CD4-positive, alpha-beta T cell treated with Interleukin-17A for 4 hours (primary cell): ENCODE data around the gene ZNF256.

Experiments used
- DNase-seq: peaks from one replicate; pipeline ENCODE4 v3.0.0-alpha.2; 2020; ENCODE audit warnings: mixed read lengths

Gene ZNF256

DNA sequence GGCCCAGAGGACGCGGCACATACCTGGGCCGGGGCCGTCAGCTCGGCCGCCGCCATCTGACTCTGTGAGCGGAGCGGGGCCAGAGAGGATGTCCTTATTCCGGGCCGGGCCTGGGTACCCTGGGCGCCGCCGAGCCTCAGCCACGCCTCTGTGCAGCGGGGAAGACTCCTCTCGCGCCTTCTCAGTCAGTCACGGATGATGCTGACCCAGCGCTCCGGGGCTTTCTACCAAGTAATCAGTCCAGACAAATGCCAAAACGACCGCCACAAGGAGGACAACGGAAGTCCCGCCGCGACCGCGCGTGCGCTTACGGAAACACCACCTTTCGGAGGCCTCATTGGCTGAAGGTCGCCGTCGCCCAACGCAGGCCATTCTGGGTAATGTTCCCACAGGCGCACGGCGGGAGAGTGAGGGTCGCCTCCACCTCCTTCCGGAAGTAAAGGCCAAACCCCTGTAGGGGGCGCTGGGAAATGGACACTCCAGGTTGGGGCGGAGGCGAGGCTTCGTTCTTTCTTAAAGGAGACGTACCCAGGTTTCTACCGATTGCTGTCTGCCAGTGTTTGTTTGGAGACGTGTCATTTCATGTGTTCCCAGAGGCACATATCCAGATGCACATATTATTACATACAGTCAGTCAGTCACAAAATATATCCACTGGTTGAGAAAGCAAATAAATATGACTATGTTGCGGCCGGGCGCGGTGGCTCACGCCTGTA lies at the start of gene ZNF256:
TSS of gene ZNF256 (minus strand) at position 288 of the 716 bp plus-strand sequence. CDS start at position 56, 232 bp downstream.
- DNase-seq: peak; percentile 90

DNA sequence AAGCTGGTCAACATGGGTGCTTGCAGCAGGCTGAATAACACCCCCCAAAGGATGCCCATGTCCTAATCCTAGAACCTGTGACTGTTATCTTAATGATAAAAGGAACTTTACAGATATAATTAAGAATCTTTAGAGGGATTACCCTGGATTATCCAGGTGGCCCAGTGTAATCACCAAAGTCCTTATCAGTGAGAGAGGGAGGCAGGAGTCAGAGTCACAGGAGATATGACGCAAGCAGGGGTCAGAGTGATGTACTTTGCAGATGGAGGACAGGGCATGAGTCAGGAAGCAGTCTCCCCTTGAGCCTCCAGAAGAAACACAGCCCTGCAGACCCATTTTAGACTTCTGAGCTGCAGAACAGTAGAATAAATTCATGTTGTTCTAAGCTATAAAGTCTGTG lies 45.3 kb upstream of the ZNF256 start:
- no peak for DNase-seq

DNA sequence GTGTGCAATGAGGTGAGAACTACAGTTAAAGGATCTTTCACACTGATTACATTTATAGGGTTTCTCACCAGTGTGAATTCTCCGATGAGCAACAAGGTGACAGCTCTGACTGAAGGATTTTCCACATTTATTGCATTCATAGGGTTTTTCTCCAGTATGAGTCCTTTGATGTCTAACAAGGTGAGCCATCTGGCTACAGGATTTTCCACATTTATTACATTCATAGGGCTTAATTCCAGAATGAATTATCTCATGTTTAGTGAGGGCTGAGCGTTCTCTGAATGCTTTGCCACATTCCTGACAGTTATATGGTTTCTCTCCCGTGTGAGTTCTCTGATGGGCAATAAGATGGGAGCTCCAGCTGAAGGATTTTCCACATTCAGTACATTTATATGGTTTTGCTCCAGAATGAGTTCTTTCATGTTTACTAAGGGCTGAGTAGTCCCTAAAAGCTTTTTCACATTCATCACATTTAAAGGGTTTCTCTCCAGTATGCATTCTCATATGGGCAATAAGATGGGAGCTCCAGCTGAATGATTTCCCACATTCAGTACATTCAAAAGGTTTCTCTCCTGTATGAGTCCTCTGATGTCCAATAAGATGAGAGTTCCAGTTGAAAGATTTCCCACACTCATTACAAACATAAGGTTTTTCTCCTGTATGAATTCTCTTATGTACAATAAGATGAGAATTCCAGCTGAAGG lies 31.2 kb upstream of the ZNF256 start:
- no peak for DNase-seq

DNA sequence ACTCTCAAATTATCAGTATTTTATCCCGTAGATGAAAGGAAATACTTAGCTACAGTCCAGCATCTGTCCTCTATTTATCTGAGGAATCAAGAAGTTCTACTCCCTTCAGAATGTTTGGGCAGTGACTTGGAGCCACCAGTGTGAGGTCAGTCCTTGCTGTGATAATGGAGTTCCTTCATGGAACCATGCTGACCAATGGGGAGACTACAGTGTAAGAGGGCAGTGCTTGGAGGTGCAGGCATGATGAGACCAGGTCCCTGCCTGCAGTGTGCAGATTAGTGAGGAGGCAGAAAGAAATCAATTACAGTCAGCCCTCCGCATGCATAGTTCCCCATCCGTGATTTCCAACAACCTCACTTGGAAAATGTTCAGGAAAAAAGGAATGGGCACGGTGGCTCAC lies 26.9 kb upstream of the ZNF256 start, which contains the start of gene C19orf18:
TSS of gene C19orf18 (minus strand) at position 101 of the 400 bp plus-strand sequence. CDS start 102 bp downstream, outside the sequence.
- DNase-seq: no peak

DNA sequence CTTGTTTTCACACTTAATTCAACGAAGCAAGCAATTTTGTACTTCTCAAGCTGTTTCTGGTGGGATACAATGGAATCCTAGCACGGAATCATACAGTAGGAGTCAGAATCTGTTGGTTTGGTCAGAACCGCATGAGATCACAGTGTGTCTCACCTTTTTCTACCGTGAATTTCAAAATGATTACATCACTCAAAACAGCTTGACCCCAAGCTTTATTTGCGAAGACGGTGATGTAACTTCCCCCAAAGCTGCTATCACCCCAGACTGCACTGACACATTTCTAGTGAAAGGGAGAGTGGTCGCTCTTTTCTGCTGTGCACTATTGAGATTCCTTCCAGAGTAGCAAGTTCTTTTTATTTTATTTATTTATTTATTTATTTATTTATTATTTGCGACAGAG lies 17.3 kb upstream of the ZNF256 start:
- no peak for DNase-seq

DNA sequence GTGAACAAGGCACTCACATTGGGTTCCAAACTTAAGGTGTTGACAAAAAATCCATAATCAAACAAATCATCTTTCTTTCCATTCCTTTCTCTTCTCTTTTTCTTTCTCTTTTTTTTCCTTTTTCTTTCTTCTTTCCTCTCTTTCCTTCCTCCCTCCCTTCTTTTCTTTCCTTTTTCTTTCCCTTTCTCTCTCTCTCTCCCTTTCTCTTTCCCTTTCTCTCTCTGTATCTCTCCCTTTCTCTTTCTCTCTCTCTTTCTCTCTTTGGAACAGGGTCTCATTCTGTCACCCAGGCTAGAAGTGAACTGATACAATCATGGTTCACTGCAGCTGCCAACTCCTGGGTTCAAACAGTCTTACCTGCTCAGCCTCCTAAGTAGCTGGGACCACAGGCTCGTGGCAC lies 14.3 kb upstream of the ZNF256 start:
- DNase-seq: no peak

DNA sequence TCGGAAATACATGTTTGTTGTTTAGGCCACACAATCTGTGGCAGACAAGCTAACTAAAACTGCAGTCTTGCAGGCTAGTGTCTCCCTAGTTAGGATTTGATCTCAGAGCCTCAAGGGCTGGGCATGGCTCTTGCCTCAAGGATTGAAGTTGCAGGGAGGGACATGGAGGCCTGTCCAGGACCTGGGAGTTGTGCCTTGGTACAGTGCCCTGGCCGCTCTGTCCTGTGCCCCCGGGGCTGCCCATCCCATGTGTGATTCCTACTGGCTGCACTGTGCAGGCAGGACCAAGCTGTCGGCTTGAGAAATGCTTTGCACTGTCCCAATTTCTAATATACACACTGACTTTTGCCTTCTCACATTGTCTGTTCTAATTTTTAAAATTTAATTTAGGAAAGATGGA lies 7.5 kb upstream of the ZNF256 start:
- DNase-seq: no peak

DNA sequence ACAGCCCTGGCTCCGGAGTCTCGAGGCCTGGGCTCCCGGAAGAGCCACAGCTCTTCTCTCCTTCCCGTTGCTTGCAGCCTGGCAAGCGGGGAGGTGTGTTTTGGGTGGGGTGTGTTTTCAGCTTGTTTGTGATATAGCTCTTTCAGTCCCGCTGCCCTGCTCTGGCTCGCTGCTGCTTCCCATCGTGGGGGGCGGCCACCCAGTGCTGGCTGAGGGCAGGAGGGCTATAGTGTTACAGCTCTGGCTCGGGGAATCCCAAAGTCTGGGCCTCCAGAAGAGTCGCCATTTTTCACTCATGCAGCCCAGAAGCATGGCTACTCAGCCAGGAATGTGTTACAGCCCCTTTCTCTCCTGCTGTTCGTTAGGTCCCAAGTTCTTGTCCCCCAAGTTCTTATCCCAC lies 2.2 kb upstream of the ZNF256 start:
- no peak for DNase-seq

DNA sequence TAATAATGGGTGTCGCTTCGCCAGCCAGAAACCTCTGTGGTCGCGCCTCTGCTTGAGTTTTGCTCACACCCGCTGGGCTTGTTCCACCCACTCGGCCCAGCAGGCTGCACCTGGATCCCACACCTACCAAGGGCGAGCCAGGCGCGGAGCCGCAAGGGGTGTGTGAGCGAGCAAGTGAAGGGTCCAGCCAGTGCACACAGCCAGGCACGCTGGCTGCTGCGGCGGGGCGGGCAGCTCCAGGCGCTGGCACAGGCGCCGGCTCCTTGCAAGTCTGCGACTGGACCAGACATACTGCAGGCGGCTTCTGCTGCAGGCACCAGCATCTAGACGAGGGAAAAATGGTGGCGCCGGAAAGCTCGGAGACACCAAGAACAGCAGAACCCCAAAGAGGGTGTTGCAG lies 1.8 kb upstream of the ZNF256 start:
- DNase-seq: no peak

DNA sequence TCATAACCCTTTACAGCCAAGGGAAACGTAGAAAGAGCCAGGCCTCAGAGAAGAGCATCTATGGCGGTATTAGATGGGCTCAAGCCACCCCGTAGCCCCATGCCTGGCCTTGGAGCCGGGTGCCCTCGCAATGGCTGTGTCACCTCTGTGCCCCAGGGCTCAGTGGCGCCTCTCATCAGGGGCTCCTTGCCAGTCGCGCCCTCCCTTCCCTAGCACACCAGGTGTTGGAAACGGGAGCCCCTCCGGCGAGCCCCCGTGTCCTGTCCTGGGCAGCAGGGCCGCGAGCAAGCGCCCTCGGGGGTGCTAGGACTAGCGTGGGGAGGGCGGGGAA lies 453 bp downstream of the ZNF256 start:
- DNase-seq: no peak

DNA sequence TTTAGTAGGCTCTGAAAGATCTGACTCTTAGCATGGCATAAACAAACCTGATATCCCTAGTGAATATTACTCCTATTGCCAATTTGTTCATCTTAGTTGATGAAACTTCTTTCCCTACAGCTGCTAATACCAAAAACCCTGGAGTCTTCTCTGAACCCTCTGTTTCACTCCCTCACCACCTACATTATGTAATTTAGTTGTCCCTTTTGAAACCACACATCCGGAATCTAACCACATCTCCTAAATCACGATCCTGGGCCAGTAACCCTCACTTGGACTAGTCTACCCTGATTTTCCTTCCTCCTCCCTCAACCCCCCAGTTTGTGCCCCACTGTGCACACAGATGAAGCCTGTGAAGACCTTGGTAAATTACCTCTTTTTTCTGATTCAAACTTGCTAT lies 1.2 kb downstream of the ZNF256 start:
- DNase-seq: no peak

DNA sequence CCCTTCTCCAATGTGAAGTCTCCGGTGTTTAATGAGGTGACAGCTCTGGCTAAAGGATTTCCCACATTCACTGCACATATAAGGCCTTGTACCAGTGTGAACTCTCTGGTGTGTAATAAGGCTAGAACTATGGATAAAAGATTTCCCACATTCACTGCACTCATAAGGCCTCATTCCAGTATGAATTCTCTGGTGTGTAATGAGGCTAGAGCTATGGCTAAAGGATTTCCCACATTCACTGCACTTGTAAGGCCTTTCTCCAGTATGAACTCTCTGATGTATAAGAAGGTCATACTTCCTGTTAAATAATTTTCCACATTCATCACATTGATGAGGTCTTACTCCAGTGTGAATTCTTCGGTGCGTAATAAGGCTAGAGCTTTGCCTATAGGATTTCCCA lies 5.9 kb downstream of the ZNF256 start:
- no peak for DNase-seq

DNA sequence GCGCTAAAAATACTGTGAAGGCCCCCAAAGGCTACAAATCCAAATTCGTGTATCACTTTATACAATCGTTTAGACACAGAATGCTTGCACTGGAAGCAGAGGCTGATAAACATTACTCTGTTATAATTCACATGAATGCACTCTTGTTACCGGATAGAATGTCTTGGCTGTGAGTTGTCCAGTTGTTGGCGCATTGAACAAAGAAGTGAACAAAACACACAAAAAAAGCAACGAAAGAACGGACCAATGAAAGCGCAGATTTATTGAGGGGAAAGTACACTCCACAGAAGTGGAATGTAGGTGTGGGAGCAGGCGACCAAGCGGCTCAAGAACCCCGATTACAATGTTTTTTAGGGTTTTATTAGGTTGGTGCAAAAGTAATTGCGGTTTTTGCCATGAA lies 11.8 kb downstream of the ZNF256 start:
- DNase-seq: no peak

DNA sequence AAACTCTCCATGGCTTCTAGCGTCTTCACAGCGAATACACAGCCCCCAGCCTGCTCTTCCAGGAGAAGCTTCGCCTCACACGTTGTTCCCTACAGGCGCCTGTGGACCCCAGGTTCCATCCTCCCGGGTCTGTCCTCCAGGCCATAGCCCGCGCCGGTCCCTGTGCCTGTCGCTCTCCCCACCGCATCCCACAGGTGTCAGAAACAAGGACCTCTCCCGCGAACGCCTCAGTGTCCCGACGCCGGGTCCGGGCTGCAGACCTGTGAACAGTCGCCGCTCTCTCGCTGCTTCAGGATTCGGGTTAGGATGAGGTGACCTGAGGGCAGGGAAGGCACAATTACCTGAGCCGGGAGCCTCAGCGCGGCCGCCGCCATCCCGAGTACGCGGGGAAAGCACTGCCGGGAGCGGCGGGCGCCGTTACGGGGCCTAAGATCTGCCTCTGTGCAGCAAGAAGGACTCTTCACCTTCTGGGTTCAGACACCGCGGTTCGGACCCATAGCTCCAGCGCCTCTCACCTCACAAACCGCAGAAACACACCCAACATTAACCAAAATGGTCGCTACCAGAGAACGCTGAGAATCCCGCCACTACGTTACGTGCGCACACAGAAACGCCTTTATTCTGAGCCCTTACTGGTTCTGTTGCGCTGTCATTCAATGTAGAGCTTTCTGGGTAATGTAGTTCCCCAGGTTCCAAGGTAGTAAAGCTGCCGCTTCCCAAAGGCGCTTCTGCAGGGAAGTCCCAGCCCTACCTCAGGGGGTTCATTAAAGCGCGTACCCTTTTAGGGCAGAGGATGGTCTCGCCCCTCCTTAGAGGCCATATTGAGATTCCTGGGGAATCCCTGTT lies 12.5 kb downstream of the ZNF256 start, which contains the start of gene ZNF418:
TSS of gene ZNF418 (minus strand) at position 583 of the 846 bp plus-strand sequence. CDS start 1,580 bp downstream, outside the sequence.
- DNase-seq: peak; percentile 32

DNA sequence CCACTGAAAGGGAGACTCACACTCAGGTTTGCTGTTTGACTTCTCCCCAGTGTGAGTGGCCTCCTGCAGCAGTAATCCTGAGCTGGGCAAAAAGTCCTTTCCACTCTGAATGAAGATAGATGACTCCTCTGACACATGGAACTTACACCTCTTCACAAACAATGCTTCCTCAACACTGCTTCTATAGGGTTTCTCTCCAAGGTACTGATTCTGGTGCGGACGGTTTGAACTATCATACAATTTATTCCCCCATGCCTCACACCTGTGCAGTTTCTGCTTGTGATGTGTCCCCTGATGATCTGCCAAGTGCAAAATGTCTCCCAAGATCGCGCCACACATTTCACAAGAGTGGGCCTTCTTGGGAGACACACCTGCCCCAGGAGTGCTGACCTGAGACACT lies 19.9 kb downstream of the ZNF256 start:
- no peak for DNase-seq

DNA sequence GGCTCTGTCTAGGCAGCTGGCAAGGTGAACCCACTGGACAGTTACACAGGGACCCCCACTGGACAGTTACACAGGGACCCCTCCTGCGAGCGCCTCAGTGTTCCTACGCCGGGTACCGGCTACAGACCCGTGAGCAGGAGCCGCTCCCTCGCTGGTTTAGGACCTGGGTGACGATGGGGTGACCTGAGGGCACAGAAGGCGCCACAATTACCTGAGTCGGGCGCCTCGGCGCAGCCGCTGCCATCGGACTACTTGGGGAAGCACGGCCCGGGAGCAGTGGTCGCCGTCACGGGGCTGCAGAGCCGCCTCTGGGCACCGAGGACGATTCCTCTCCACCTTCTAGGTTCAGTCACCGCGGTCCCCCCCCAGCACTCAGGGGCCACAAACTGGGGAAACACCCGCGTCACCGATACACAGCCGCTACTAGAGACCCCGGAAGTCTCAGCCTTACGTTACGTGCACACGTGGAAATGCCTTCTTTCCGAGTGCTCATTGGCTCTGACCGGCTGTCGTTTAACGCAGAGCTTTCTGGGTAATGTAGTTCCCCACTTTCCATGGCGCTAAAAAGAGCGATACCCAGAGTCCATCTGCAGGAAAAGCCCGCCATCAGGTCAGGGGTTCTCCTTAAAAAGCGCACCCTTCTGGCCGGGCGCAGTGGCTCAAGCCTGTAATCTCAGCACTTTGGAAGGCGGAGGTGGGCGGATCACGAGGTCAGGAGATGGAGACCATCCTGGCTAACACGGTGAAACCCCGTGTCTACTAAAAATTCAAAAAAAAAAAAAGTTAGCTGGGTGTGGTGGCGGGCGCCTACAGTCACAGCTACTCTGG lies 31.1 kb downstream of the ZNF256 start, which contains the start of gene ZNF417:
TSS of gene ZNF417 (minus strand) at position 425 of the 828 bp plus-strand sequence. CDS start at position 244, 181 bp downstream.
- DNase-seq: peak; percentile 82

DNA sequence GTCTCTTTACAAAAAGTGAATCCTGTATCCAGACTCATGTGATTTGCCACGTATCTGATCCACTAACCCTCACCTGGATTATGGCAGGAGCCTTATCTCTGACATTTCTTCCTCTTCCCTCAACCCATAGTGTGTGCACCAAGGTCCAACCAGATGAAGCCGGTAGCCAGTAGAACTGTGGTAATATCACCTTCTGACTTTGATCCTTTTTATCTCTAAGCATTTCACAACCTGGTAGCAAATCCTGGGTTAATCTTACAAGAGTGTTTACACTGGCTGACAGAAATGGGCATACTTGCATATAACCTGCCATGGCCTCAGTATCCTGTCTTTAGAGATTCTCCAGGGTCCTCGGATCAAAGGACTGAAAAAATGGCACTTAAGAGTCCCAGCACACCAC lies 33.0 kb downstream of the ZNF256 start:
- no peak for DNase-seq

DNA sequence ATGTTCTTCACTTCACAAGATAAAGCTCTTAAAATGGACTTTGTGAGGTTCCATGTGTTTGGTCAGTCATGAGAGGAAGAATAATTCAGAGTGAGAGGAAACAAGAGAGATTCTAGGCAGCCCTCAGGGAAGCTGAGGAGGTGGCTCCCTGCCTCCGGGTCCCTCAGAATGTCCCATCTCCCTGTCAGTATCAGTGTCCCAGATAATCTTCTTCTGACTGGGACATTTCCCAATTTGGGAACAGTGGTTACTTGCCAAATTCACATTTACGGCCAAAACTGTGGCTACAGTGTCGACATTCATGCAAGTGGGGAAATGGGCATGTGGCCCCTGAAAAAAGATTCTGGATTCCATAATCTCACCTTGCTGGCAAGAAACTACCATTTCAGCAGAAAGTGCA lies 40.1 kb downstream of the ZNF256 start:
- DNase-seq: no peak

DNA sequence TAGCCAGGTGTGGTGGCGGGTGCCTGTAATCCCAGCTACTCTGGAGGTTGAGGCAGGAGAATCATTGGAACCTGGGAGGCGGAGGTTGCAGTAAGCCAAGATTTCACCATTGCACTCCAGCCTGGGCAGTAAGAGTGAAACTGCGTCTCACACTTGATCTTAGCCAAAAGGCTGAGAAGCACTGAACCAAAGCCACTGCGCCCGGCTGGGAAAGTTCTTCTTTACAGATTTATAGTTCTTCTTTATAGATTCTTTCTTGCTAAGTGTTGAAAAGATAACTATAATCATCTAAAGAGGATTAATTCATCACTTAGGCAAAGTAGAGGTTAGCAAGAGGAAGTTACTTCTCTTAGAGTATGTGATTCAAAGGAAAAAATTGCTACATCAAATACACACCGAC lies 42.2 kb downstream of the ZNF256 start:
- no peak for DNase-seq

DNA sequence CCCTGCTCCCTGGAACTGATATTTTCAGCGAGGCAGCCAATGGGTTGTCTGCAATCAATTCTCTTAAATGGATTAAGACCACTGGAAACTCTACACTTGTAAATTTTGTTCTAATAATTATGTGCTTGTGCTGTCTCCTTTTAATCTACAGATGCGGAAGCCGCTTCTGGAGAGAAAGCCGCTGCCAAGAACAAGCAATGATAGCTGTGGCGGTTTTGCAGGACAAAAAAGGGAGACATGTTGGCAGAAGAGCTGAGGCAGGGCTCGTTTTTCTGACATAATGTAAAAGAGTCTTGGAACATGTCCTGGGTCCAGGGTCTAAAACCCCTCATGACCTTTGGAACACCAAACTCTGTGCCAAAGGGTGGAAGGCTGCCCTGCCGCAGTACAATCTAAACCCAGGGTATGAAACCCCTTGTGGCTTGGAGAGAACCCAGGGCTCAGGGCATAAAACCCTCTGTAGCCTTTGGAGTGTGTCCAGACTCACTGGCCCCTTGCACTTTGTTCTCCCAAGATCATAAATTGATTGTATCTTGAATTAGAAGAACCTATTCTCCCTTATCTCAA lies 43.8 kb downstream of the ZNF256 start:
- no peak for DNase-seq

DNA sequence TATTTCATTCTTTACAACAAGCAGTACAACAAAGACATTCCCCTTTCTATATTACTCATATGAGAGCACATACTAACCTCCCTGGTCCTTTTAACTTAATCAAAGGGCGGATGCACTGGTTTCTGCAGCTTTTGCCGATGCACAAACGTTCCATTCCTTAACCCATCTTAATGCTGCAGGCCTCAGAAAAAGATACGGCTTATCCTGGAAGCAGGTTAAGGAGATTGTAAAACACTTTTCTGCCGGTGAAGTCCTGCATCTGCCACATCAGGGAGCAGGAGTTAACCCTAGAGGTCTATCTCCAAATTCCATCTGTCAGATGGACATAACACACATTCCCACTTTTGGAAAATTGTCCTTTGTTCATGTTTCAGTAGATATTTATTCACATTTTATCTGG lies 47.2 kb downstream of the ZNF256 start:
- no peak for DNase-seq
